HG03064 (cell line): ENCODE results near the gene STK32B.

Experiments
- ATAC-seq: cut with Tn5 transposase; IDR thresholded peaks from one replicate; pipeline ENCODE4 v1.9.1; 2021; ENCODE audit warnings: low read depth; ENCODE audit not compliant: unreplicated experiment

Gene STK32B

GRCh38 chr4:5029447-5029846, 21.8 kb upstream of the STK32B start:
- no peak for ATAC-seq

GRCh38 chr4:5030221-5030620, 21.1 kb upstream of the STK32B start:
- no peak for ATAC-seq

DNA sequence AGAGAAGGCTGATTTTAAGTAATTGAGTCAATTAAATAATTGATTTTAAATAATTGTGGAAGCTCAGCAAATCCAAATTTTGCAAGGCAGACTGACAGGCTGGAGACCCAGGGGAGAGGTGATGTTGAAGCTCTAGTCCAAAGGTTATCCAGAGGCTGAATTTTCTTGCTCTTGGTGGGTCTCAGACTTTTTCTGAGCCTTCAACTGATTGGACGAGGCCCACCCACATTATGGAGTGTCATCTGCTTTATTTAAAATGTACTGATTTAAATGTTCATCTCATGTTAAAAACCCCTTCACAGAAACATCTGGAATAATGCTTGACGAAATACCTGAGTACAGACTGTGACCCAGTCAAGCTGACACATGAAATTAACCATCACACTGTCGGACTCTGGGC, 20.4 kb upstream of the STK32B start:
- no peak for ATAC-seq

DNA sequence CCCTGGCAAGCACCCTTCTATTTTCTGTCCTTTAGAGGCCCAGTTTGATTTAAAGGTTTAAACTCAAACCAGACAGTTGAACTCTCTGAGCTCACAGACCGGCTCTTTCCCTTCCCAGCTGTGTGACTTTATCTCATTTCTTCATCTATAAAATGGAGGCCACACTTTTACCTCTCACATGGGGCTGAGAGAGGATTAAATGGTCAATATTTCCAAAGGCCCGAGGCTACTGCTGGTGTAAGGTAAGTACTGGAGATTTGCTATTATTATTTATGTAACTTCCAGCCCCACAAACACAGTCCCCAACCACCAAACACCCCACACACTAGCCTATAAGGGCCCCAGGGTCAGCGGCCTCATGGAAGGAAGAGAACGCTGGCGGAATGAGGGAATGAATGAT, 18.5 kb upstream of the STK32B start:
- ATAC-seq = no peak

GRCh38 chr4:5033281-5033841, 17.9 kb upstream of the STK32B start:
- ATAC-seq = no peak

DNA sequence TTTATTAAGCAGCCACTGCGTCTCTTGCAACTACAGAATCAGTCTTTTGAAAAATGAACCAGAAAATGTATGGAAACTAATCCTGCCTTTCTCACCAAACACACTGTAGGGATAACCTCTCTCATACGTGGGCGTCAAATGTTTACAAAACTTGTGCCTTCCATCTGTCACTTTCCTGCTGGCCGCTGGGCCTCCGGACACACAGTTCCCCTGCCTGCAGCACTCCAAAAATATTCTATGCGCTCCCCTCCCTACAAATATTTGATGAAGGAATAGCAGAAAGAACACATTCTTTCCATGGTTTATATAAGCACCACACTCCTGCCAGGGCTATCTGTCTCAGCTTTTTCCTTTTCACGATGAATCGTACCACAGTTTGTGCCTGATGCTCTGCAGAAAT, 17.1 kb upstream of the STK32B start:
- ATAC-seq = no peak

DNA sequence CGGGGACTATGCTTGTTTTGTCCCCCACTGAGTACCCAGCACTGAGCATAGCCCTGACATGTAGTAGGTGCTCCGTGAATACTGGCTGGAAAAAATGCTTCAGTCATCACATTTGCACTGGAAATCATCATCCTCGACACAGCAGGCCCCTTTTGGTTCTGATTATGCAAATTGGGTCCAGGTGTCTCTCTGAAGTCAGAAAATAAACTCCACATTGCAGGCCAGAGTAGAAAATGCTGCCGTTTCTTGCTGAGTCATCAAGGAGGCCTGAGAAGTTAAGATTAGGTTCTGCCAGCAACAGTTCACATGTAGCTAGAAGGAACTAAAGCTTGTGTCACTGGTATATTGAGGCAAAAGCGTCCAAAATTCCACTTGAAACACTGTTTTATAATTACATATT, 15.0 kb upstream of the STK32B start:
- no peak for ATAC-seq

- ATAC-seq = no peak
Observed at GRCh38 chr4:5037553-5038551, 13.4 kb upstream of the STK32B start.

GRCh38 chr4:5039800-5040199, 11.5 kb upstream of the STK32B start:
- no peak for ATAC-seq

DNA sequence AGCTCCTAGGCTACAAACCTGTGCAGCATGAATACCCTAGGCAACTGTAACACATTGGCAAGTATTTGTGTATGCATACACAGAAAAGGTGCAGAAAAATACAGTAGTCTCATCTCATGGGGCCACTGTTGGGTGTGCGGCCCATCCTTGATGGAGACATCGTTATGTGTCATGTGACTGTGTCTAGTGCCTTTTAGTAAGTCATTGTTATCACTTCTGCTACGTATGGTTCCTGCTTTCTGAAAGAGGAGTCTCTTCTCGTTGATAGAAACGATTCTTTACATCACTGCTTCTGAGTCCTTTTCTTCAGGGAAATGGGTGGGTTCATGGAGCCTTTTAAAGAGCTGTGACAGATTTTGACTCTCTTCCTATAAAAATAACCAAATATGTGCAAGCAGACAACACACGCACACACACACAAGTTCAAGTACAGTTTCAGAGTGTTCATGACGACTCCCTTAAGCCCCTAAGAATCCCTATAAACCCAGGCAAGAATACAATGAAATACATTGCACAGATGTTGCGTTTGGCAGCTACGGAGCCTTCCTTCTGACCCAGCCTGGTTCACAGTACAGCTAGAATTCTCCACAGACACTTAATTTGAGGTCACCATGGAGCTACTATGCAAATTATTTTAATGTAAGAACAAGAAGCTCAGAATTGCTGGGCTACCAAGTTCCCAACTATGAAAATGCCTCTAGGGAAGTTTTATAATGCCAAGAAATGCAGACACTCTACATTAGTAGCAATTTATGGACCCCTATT, 10.2 kb upstream of the STK32B start:
- no peak for ATAC-seq

DNA sequence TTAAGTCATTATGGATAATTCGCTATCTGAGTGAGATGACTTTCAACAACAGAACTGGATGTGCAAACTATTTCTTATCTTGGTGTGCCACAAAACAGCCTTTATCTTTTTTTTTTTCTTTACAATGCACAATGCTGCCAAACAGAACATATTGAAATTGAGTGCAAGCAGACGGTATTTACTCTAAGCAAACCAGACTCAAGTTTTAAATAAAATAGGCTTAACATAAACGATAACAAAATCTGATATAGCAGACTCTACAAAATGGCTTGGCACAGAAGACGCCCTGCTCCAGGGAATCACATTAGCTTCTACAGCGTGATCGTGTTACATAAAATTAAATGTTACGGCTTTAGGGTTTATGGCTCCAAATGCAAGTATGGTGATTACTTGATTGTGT, 9.6 kb upstream of the STK32B start:
- ATAC-seq = no peak

- no peak for ATAC-seq
Observed at GRCh38 chr4:5043579-5043978, 7.7 kb upstream of the STK32B start.

GRCh38 chr4:5044341-5044740, 6.9 kb upstream of the STK32B start:
- ATAC-seq = no peak

DNA sequence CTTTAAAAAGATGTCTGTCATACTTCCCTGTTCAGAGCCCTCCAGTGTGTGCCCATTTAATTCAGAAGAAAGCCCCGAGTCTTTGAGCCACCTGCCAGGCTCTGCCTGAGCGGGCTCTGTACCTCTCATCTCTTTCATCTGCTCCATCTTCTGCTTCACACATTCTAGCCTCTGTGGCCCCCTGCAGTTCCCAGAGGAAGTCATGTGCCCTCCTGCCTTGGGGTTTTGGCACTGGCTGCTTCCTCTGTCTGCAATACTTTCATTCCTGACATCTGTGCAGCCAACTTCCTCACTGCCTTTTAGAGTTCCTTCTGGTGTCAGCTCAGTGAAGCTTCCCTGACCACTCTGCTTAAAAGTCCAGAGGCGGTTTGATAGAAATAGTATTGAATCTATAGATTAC, 6.2 kb upstream of the STK32B start:
- ATAC-seq = no peak

GRCh38 chr4:5048721-5049120, 2.6 kb upstream of the STK32B start:
- no peak for ATAC-seq

DNA sequence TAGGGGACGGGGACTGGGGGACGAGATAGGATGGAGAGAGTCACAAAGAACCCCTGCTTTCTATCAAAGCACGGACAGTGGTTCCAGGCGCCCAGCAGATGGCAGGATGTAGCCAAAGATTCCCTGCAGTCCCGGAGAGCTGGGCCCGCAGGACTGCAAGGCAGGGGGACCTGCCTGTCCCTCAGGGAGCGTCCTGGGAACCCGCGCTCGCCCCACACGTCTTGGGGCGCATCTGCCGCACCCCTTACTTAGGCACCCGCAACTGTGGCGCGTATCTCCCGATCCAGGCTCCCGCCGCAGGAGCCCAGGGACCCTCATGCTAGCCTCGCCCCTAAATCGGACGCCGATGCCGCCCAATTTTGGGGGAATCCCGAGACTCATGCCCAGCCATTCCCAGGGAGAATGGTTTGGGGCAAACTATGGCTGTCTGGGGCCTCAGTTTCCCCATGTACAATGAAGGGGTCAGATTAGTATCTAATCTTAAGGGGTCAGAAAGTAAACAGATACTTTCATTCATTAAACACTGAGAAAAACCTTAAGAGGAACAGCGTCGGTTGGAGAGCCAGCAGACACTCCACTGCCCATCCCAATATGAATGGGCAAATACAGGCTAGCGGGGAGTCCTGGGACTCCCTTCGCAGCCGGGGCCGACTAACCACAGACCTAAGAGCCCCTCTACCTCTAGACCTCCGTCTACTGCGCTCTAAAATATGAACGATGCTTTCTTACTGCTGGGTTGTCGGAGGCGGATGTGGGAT, 581 bp upstream of the STK32B start:
- no peak for ATAC-seq

DNA sequence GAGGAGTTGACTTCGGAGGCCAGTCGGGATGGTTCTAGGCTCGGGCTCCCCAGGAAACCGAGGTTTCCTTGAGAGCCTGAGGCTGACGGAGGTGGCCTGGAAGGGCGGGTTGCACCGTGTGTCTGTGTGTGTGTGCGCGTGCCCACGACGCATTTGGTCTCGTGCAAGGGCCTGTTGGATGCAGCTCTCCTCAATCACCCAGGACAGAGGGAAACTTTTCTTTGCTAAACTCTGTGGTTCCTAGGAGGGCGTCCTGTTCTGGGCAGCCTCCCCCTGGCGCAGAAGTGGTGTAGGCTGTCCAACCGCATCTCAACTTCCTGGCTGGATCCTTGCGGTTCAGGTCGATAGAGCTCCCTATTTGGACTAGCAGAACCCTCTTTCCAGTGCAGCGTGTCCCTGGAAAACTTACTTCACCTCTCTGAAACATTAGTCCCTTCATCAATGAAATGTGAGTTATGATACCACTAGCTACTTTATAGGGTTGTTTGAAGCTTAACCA, 973 bp downstream of the STK32B start:
- no peak for ATAC-seq

- no peak for ATAC-seq
Observed at GRCh38 chr4:5052726-5053425, 1.6 kb downstream of the STK32B start.

GRCh38 chr4:5054532-5054931, 3.3 kb downstream of the STK32B start:
- no peak for ATAC-seq

- no peak for ATAC-seq
Observed at GRCh38 chr4:5055411-5055810, 4.1 kb downstream of the STK32B start.
